ENCODE data around the gene TSPAN16.

- TF ChIP-seq ISL1 (CRISPR knock-in tag; IDR thresholded peaks at IDR 0.05): no peak
- TF ChIP-seq ZFP30 (CRISPR knock-in tag; IDR thresholded peaks at IDR 0.05): no peak
- no peak for TF ChIP-seq TSHZ2 (CRISPR knock-in tag; IDR thresholded peaks at IDR 0.05)
Measured at GRCh38 chr19:11279505-11280236, 16.3 kb upstream of the TSPAN16 start.
